K562 (cell line): Measurements from ENCODE around the gene USPL1. TPM values are rescaled to one million over a fixed set of nuclear protein-coding genes. Genes with fewer than 3 reads are reported as not detected.
A peak's percentile ranks its signal among the peaks of the same experiment; 100 is the strongest.

Experiments
- ATAC-seq: fragments of 200-7000 bp; cut with Tn5 transposase; 3 replicates; pipeline ENCODE4 v1.9.1; 2020; ENCODE audit warnings: moderate library complexity
- BruUV-seq: library from RNA; stranded (reverse); fragments of 400-500 nt; replicated peaks from 2 replicates; lab custom pipeline; 2021; lab: Mats Ljungman, UMichigan
- CTCF ChIA-PET: fragments of 300-600 bp; formaldehyde crosslinking; extraction: SDS; loops from one replicate; lab custom pipeline; 2021; ENCODE audit warnings: low intra/inter-chr PET ratio; lab: Yijun Ruan, JAX
- POLR2A ChIA-PET: fragments of 300-600, 350-650 bp; sonication (Branson Sonifier 250); formaldehyde crosslinking; extraction: SDS; loops from one replicate; lab custom pipeline; 2021; ENCODE audit warnings: antibody characterized with exemption, inconsistent platforms; lab: Yijun Ruan, JAX
- DNase-seq, 4 experiments: peaks; one replicate each; pipeline versions ENCODE4 v3.0.0 to v3.0.0-alpha.2; 2011 to 2018; ENCODE audit warnings: low spot score in 3 of 4, mixed read lengths in 3 of 4; ENCODE audit errors: extremely low read depth in 1 of 4
- FAIRE-seq: peaks from 2 replicates; lab custom pipeline; 2011; peaks lifted over from hg19 to GRCh38; lab: Jason Lieb, UNC
- H2AFZ ChIP-seq: 2 replicates; pipeline ENCODE4 v1.6.0; 2011; ENCODE audit warnings: low read depth, low read length, control low read depth, inconsistent platforms
- H3K27ac ChIP-seq: fragments of 200-600 bp; 3 replicates; pipeline ENCODE4 v1.8.0; 2011; ENCODE audit warnings: low read depth, mild to moderate bottlenecking, control low read depth, inconsistent platforms, low read length, moderate library complexity, mixed read lengths; ENCODE audit errors: extremely low read depth
- H3K27me3 ChIP-seq, 2 experiments: fragments of 300-600 bp in 1 of 2; 2 replicates in 1 of 2; 3 replicates in 1 of 2; pipeline versions ENCODE4 v1.6.0 to v1.8.0; 2011; ENCODE audit warnings: inconsistent platforms in 2 of 2, low read length in 2 of 2, mild to moderate bottlenecking in 1 of 2, mixed read lengths in 1 of 2, moderate library complexity in 1 of 2; ENCODE audit not compliant: control insufficient read depth in 2 of 2, insufficient read depth in 2 of 2
- H3K36me3 ChIP-seq: fragments of 300-600 bp; 3 replicates; pipeline ENCODE4 v1.8.0; 2011; ENCODE audit warnings: mild to moderate bottlenecking, low read length, inconsistent platforms; ENCODE audit not compliant: control insufficient read depth, insufficient read depth
- H3K4me1 ChIP-seq, 2 experiments: fragments of 200-600 bp in 1 of 2; replicated peaks in 1 of 2; 2 replicates in 1 of 2; 3 replicates in 1 of 2; pipeline versions ENCODE4 v1.5.1 to v1.8.0; 2011; ENCODE audit warnings: inconsistent platforms in 2 of 2, low read length in 2 of 2, mild to moderate bottlenecking in 1 of 2, mixed read lengths in 1 of 2, moderate library complexity in 1 of 2; ENCODE audit not compliant: control insufficient read depth in 2 of 2, insufficient read depth in 2 of 2
- H3K4me2 ChIP-seq: 2 replicates; pipeline ENCODE4 v1.6.1; 2011; ENCODE audit warnings: low read length, control low read depth, inconsistent platforms, mixed read lengths; ENCODE audit not compliant: insufficient read depth
- H3K4me3 ChIP-seq: fragments of 200-600 bp; sonication (generic), shearing (Covaris generic); 2 replicates; pipeline ENCODE4 v1.5.1; 2016; ENCODE audit warnings: control low read depth, inconsistent platforms
- H3K79me2 ChIP-seq: fragments of 200-600 bp; 3 replicates; pipeline ENCODE4 v1.8.0; 2011; ENCODE audit warnings: low read length, inconsistent platforms; ENCODE audit not compliant: control insufficient read depth, insufficient read depth
- H3K9ac ChIP-seq, 2 experiments: 2 replicates each; pipeline versions ENCODE4 v1.6.0 to v1.6.1; 2011; ENCODE audit warnings: low read depth in 2 of 2, low read length in 2 of 2, control low read depth in 1 of 2, inconsistent platforms in 1 of 2, mild to moderate bottlenecking in 1 of 2, mixed read lengths in 1 of 2; ENCODE audit not compliant: insufficient read depth in 1 of 2
- H3K9me1 ChIP-seq: one replicate; pipeline ENCODE4 v1.6.0; 2011; ENCODE audit warnings: inconsistent platforms, mild to moderate bottlenecking, low read length, moderate library complexity; ENCODE audit not compliant: control insufficient read depth, insufficient read depth
- H3K9me3 ChIP-seq: replicated peaks from 2 replicates; pipeline ENCODE4 v1.5.1; 2011; ENCODE audit warnings: low read depth, low read length, inconsistent platforms; ENCODE audit not compliant: control insufficient read depth, insufficient read depth
- H4K20me1 ChIP-seq: replicated peaks from 2 replicates; pipeline ENCODE4 v1.6.1; 2011; ENCODE audit warnings: low read length, inconsistent platforms, mixed read lengths; ENCODE audit not compliant: control insufficient read depth, insufficient read depth
- PRDM10 ChIP-seq: fragments of 450-650 bp; IDR thresholded peaks from 2 replicates; pipeline ENCODE4 v1.6.1; 2018; ENCODE audit not compliant: partially characterized antibody
- RFX1 ChIP-seq: fragments of 450-650 bp; IDR thresholded peaks from 2 replicates; pipeline ENCODE4 v1.6.1; 2016; ENCODE audit warnings: mild to moderate bottlenecking, moderate library complexity
- TRIM25 ChIP-seq: fragments of 450-650 bp; IDR thresholded peaks from 2 replicates; pipeline ENCODE4 v1.7.0; 2016; ENCODE audit warnings: borderline replicate concordance
- WGBS: fragments of 100-300 bp; shearing (Covaris generic); methylation state at CpG from one replicate; pipeline ENCODE4 v1.1.6; 2016; ENCODE audit warnings: low coverage, mixed read lengths; ENCODE audit not compliant: insufficient coverage; ENCODE audit errors: missing lambda C conversion rate; 5-methylcytosine and 5-hydroxymethylcytosine counted together
- in situ Hi-C: fragments of 300-500 bp; cut with MboI; formaldehyde crosslinking; loops from 4 replicates; pipeline ENCODE4 v1.15.0; 2018; ENCODE audit warnings: inconsistent platforms, mixed read lengths
- intact Hi-C: fragments of 100-400 bp; cut with micrococcal nuclease; formaldehyde crosslinking; loops from 2 replicates; pipeline ENCODE4 v1.14.2; 2022
- polyA plus RNA-seq, 8 experiments: library from polyadenylated mRNA; depleted of rRNA in 4 of 8; stranded (reverse) in 5 of 8; unstranded in 3 of 8; fragments of >200 nt; fragmentation: Nextera tagmentation in 2 of 8; fragmentation: Illumina TruSeq in 1 of 8; extraction: Ambion mirVana in 2 of 8; extraction: Trizol in 1 of 8; gene quantifications; 2 replicates each; pipeline versions ENCODE4 v1.2.1 to v1.2.3, GENCODE V29; 2011 to 2014; ENCODE audit warnings: inconsistent platforms in 1 of 8, missing spikeins in 1 of 8
- total RNA-seq, 7 experiments: library from RNA; depleted of rRNA in 6 of 7; stranded (reverse); fragments of >200 nt in 6 of 7; fragmentation: Illumina TruSeq in 2 of 7; extraction: Trizol in 2 of 7; gene quantifications; 2 replicates each; pipeline versions ENCODE4 v1.2.1 to v1.2.3, GENCODE V29; 2011 to 2021; ENCODE audit warnings: low replicate concordance in 1 of 7
- TF ChIP-seq, protein P1 (sequence below): fragments of 450-650 bp; IDR thresholded peaks from 2 replicates; pipeline ENCODE4 v1.6.1; 2018; ENCODE audit warnings: mild to moderate bottlenecking, low read depth; ENCODE audit not compliant: partially characterized antibody

The USPL1 gene
- total and polyA plus RNA-seq, 9 of the 15 experiments (the other 6 are each of a cell fraction or from before 2014, with no cell fraction given), result 5.5 to 18.0 (median 12.0) TPM

- peaks cover 0 to 12% of the 10 kb centered on the region in 2 experiments; a peak in 2 of 5 replicates for H3K27me3 ChIP-seq
- H3K4me3 ChIP-seq, result peak overlapping the region; percentile 32
- peak overlapping the region; percentile 93 for H2AFZ ChIP-seq
- no peaks in the 10 kb centered on the region for H3K9me3 ChIP-seq
- ATAC-seq (peak; percentile 89), FAIRE-seq (peak; percentile 26), DNase-seq (peak in 1 of 4 experiments; percentile 31)
- CTCF ChIA-PET, result no interaction called here
- 13% methylated on average over 19 of the region's 21 CpGs for WGBS
- H3K4me2 ChIP-seq, result peak overlapping the region; percentile 85
- no TSS peak for BruUV-seq
- no peak overlapping the region for H3K27ac ChIP-seq
- TF ChIP-seq RFX1 (no peak), TRIM25 (no peak), PRDM10 (no peak)
- TF ChIP-seq, protein P1, sequence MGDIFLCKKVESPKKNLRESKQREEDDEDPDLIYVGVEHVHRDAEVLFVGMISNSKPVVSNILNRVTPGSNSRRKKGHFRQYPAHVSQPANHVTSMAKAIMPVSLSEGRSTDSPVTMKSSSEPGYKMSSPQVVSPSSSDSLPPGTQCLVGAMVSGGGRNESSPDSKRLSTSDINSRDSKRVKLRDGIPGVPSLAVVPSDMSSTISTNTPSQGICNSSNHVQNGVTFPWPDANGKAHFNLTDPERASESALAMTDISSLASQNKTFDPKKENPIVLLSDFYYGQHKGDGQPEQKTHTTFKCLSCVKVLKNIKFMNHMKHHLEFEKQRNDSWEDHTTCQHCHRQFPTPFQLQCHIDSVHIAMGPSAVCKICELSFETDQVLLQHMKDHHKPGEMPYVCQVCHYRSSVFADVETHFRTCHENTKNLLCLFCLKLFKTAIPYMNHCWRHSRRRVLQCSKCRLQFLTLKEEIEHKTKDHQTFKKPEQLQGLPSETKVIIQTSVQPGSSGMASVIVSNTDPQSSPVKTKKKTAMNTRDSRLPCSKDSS, result no peak
- no peaks in the 10 kb centered on the region for H3K79me2 ChIP-seq
- H3K9me1 ChIP-seq, result no peaks in the 10 kb centered on the region
- in situ Hi-C loops, result no loop called here
- no peaks in the 10 kb centered on the region for H3K36me3 ChIP-seq
- peaks cover 0 to 4% of the 10 kb centered on the region in 2 experiments; a peak in 3 of 5 replicates for H3K4me1 ChIP-seq
- no peaks in the 10 kb centered on the region for H4K20me1 ChIP-seq
- H3K9ac ChIP-seq, result peak overlapping the region; percentile 15 to 30; a peak in 2 of 4 replicates
- POLR2A ChIA-PET, result interaction anchor here (0.6 to 1.3 kb wide), 2 partner anchors 72 to 165 kb away, joined by 3 read pairs; no protein-coding TSS in a partner anchor
- intact Hi-C loops, result no loop called here
Observed at GRCh38 chr13:30690282-30691188, 72.8 kb downstream of the USPL1 start.
